ENCODE measurements around the gene GALP.
A peak's percentile ranks its signal among the peaks of the same experiment; 100 is the strongest.
"Not testable (repeated sequence)": the region's sequence is repeated elsewhere in the genome, so short reads cannot be mapped to it uniquely, and the experiment has no call there.

The GALP gene

DNA sequence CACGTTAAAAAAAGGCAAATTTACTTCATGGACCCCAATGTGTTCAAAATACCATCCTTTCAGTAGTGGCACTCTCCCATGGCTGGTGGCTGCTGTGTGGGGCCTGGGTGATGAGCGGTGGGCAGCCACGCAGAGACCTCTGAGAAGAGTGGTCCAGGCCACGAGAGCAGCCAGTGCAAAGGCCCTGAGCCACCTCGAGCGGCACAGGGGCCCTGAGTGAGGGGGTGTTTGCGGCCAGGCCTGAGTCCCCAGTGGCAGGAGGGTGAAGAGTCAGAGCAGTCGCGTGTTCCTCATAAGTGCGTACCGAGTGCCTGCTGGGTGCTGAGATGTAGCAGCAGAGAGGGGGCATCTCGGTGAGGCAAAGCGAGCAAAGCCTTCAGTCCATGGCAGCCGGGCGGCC, 27.7 kb upstream of the GALP start:
- DNase-seq (ENCODE audit: low spot score), result no peak

DNA sequence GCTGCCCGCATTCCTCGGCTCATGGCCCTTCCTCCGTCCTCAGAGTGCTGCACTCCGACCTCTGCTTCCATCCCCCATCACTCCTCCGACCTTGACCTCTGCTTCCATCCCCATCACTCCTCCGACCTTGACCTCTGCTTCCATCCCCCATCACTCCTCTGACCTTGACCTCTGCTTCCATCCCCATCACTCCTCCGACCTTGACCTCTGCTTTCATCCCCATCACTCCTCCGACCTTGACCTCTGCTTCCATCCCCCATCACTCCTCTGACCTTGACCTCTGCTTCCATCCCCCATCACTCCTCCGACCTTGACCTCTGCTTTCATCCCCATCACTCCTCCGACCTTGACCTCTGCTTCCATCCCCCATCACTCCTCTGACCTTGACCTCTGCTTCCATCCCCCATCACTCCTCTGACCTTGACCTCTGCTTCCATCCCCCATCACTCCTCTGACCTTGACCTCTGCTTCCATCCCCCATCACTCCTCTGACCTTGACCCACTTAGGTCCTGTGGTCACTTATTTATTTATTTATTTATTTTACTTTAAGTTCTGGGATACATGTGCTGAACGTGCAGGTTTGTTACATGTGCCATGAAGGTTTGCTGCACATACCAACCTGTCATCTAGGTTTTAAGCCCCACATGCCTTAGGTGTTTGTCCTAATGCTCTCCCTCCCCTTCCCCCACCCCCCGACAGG, 26.7 kb upstream of the GALP start:
- DNase-seq (ENCODE audit: low spot score), result not testable (repeated sequence)

DNA sequence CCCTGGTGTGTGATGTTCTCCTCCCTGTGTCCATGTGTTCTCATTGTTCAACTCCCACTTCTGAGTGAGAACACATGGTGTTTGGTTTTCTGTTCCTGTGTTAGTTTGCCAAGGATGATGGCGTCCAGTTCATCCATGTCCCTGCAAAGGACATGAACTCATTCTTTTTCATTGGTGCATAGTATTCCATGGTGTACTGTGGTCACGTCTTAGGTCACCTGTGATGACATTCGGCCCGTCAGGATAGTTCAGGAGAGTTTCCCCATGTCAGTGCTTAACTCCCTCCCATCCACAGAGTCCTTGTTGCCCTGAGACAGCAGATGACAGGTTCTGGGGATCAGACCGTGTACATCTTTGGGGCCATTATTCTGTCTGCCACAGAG, 26.2 kb upstream of the GALP start:
- DNase-seq (ENCODE audit: low spot score), result no peak

DNA sequence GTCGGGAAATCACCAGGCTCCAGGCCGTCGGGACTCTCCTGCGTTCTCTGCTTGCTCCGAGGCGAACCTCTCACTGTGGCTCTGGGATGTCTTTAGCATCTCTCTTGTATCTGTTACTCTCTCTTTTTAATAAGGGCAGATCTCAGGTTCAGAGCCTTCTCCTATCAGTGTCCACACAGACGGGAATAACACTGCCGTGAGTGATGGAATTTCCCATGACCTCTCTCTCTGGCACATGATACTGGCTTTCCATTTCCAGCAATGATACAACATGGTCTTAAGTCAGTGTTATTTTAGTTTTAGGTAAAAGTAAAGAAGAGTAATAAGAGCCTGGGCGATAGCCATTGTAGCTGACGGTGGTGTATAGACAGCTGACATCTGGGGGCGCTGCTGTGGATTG, 25.4 kb upstream of the GALP start:
- DNase-seq (ENCODE audit: low spot score), result no peak

DNA sequence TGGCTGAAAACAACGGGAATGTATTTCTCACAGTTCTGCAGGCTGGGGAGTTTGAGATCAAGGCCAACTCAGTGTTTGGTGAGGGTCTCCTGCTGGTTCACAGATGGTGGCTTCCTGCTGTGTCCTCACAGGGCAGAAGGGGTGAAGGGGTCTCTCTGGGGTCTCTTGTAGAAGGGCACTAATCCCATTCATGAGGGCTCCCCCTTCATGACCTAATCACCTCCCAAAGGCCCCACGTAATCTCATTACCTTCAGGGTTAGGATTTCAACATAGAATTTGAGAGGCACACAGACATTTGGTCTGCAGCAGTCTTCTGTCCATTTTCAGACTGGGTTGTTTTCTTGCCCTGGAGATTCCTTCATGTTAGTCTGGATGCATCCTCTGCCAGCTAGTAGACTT, 23.2 kb upstream of the GALP start:
- no peak for DNase-seq (ENCODE audit: low spot score)

DNA sequence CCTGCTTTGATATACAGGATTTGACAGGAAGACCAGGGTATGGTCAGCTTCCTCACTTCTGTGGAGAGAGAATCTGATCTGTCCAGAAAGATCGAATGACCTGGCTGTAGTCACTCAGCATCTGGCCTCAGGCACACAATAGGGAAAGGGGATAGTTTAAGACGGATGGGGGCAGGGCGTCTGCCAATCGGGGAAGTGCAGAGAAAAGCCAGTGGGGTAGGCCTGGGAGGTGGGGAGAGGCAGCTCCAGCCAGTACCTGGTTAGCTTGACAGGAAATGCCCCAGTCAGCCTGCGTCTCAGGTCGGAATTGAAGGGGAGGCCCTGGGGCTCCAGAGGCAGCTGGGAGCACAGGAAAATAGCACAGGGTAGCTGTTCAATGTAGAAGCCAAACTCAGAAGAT, 22.3 kb upstream of the GALP start:
- DNase-seq (ENCODE audit: low spot score), result no peak

DNA sequence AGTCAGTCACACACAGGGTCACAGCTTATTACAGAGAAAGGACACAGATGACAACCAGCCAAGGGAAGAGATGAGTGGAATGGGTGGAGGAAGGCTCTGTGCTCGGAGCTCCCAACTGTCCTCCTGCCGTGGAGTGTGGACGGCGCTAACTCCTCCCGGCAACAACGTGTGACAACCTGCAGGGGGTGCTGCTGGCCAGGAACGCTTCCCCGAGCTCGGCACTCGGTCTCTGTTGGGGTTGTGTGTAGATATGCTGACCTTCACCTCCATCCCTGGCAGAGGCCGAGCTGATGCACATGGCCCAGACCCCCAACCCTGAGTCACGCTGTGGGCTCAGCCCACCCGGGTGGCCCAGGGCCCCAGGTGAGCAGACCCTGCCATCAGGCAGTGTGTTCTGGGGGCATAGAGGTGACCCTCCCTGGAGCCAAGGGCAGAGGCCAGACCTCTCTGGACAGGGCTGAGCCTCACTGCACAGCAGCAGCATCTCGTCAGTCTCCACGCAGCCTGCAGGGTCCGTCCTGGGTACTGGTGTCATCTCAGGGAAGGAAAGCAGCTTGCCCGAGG, 20.6 kb upstream of the GALP start:
- DNase-seq (ENCODE audit: low spot score), result peak; percentile 71

DNA sequence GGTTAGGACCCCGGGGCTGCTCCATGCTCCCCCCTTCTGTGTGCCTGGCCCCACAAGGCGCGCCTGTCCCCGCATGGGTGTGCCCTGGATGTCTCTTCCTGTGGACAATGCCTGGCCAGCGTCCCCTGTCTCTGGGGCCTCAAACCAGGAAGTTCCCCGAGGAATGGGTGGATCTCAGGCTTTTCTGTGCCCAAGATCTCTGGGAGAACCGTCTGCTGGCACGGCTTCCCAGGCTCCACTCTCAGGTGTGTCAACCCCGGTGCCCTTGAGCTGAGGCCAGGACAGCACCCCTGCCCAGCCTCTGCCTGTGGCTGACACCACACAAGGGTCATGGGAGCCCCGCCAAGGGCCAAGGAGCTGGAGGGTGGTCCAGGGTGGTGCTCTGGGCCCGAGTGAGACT, 19.0 kb upstream of the GALP start:
- no peak for DNase-seq (ENCODE audit: low spot score)

DNA sequence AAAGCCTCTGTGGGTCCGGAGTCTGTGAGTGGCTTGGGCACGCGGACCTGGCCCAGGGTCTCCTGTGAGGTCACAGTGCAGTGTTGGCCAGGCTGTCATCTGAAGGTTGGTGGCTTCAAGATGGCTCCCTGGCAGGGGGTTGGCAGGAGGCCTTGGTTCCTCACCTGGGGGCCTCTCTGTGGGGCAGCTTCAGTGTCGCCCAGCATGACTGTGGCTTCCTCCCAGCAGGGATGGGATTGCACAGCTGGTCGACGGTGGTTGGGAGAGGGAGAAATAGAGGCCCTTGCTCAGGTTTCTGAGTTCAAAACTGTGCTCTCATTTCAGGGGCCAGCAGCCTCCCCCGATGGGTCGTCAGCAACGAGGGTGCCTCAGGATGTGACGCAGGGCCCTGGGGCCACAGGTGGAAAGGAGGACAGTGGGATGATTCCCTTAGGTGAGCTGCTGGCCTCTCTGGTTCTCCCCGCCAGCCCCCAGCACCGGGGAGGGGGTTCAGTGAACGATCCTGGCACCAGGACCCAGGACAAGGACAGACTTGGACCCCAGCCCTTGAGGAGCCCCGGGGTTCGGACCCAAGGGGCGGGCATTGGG, 17.5 kb upstream of the GALP start:
- no peak for DNase-seq (ENCODE audit: low spot score)

DNA sequence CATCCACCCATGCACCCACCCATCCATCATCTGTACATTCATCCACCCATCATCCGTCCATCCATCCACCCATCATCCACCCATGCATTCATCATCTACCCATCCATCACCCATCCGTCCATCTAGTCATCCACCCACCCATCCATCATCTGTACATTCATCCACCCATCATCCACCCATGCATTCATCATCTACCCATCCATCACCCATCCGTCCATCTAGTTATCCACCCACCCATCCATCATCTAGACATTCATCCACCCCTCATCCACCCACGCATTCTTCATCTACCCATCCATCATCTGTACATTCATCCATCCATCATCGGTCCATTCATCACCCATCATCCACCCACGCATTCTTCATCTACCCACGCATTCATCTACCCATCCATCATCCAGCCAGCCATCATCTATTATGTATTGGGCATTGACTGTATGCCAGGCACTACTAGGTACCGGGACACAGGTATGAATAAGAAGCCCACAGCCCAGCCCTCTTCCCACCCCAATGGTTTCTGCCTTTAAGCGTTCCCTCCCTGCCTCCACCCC, 16.7 kb upstream of the GALP start:
- DNase-seq (ENCODE audit: low spot score), result no peak

DNA sequence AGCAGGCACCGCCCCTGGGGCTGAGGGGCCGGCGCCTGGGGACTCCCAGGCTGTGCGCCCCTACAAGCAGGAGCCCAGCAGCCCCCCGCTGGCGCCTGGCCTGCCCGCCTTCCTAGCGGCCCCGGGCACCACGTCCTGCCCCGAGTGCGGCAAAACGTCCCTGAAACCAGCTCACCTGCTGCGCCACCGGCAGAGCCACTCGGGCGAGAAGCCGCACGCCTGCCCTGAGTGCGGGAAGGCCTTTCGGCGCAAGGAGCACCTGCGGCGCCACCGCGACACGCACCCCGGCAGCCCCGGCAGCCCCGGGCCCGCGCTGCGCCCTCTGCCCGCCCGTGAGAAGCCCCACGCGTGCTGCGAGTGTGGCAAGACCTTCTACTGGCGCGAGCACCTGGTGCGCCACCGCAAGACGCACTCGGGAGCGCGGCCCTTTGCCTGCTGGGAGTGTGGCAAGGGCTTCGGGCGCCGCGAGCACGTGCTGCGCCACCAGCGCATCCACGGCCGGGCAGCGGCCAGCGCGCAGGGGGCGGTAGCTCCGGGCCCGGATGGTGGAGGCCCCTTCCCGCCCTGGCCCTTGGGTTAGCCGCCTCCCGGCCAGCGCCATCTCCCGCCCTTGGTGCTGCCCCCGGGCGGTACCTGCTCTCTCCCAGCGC, 16.1 kb upstream of the GALP start:
- DNase-seq (ENCODE audit: low spot score), result no peak

DNA sequence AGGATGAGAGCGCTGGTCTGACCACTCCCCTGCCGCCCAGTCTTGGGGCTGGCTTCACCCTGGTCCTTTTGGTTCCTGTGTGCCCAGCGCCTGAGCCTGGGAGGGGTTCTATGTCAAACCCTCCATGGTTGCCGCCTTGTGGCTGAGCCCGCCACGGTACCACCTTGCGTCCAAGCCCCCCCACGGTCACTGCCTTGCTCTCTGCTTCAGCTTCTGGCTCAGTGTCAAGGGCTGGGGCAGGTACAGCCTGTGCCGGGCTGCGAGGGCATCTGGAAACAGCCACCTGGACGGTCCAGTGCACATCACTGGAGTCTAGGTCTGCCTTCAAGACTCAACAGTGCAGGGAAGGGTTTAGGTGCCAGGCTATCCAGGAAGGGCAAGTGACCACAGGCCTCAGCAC, 14.3 kb upstream of the GALP start:
- DNase-seq (ENCODE audit: low spot score), result no peak

DNA sequence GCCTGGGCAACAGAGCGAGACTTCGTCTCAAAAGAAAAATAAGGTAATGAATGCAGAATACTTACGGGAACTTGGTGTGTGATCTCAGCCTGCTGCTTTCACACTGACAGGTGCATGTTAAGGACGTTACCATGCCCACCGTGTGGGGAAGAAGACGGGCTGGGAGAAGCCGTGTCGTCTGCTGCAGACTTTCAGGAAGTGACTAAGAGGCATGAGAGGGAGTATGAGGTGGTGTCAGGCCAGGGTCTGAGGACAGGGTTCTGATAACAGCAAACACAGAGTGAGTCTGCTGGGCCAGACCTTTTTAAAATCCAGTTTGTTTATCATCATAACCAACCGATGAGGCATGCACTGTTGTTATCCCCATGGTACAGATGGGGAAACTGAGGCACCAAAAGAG, 13.6 kb upstream of the GALP start:
- DNase-seq (ENCODE audit: low spot score), result no peak

DNA sequence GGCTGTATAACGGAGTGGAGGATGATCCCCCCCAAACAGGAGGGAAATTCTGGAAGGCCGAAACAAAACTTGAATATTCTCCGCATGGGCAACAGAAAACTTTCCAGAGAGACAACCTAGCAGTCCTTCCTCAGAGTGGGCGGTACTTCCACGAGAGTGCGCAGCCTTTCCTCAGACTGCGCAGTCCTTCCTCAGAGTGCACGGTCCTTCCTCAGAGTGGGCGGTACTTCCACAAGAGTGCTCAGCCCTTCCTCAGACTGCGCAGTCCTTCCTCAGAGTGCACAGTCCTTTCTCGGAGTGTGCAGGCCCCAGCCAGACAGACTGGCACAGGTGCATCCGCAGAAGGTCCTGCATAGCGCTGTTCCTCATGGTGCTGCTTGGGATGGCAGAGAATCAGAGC, 12.7 kb upstream of the GALP start:
- DNase-seq (ENCODE audit: low spot score), result no peak

DNA sequence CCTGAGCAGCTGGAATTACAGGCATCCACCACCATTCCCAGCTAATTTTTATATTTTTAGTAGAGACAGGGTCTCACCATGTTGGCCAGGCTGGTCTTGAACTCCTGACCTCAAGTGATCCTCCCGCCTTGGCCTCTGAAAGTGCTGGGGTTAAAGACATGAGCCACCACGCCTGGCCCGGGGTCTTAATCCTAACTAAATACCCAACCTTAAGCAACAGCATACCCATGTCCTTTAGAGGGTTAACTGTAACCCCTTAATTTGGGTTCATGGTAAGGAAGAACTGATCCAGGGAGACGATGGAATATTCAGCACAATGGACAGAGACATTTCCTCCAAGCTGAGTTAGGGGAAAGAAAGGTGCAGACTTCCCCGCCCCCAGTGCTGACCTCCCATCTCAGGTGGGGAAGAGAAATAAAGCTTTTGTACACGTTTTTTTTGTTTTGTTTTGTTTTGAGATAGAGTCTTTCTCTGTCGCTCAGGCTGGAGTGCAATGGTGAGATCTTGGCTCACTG, 8.7 kb upstream of the GALP start:
- peak; percentile 77 for DNase-seq (ENCODE audit: low spot score)

DNA sequence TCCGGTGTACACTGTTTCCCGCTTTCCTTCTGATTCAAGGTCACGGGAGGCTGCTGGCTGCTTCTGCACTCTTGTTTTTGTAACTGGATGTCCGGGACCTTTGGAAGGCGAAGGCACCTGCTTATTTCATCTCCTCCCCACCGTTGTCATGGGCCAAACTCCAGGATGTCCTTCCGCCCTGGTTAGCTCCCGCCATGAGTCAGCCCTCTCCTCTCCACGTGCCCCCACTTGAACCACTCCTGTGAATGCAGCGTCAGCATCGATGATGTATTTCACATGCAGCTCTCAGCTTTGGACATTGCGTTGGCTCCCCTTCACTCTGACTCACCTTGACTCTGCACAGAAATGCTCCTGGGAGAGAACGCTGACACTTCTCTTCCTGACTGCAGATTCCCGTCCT, 5.5 kb upstream of the GALP start:
- no peak for DNase-seq (ENCODE audit: low spot score)

DNA sequence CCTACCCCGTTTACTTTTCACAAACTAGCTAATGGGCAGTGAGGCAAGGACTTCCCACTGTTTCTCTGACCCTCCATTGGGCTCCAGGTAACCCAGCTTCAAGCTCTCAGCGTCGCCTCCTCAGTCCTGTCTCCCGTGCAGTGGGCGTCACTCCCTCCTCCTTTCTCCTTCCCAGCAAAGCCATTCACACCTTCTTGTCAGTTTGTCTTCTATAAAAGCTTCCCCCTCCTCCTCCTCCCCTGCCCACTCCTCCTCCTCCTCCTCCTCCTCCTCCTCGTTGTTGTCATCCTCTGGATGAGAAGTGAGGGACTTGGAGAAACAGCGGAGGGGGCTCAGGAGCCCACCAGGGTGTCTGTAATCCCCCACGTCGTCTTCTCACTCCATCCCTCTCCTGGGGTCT, 1.7 kb upstream of the GALP start:
- DNase-seq (ENCODE audit: low spot score), result no peak

DNA sequence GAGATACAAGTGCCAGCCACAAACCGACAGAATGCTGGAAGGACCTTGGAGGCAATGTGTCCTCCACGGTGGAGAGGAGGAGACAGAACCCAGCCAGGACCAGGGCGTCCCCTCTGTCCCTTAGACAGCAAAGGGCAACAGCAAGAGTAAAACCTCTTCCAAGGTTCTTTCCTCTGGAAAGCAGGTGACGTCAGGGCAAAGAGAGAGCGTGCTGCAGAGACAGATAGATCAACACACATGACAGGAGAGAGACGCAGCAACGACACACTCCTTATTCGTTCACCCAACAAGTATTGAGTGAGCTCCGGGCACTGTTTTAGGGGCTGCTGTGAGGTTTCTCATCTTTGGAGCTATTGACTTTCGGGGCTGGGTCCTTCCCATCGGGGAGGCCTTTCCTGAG, 1.3 kb upstream of the GALP start:
- no peak for DNase-seq (ENCODE audit: low spot score)

DNA sequence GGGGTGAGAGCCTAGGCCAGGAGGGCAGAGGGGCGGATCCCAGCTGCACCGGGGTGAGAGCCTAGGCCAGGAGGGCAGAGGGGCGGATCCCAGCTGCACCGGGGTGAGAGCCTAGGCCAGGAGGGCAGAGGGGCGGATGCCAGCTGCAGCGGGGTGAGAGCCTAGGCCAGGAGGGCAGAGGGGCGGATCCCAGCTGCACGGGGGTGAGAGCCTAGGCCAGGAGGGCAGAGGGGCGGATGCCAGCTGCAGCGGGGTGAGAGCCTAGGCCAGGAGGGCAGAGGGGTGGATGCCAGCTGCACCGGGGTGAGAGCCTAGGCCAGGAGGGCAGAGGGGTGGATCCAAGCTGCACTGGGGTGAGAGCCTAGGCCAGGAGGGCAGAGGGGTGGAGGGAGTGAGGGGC, 502 bp downstream of the GALP start:
- DNase-seq (ENCODE audit: low spot score), result not testable (repeated sequence)

DNA sequence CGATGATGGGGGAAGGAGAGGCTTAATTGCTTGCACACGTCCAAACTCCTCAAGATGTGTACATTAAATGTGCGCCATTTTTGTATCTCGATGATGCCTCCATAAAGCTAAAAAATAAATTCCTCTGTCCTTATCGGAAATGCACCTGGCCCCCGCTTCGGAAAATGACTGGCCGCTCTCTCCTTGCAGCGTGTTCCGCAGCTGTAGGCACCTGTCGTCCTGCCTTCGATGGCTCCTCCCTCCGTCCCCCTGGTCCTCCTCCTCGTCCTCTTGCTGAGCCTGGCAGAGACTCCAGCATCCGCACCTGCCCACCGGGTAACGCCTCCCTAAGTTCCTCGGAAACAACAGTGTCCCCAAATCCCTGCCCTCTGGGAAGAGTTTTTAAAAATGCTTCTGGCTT, 1.1 kb downstream of the GALP start:
- no peak for DNase-seq (ENCODE audit: low spot score)

DNA sequence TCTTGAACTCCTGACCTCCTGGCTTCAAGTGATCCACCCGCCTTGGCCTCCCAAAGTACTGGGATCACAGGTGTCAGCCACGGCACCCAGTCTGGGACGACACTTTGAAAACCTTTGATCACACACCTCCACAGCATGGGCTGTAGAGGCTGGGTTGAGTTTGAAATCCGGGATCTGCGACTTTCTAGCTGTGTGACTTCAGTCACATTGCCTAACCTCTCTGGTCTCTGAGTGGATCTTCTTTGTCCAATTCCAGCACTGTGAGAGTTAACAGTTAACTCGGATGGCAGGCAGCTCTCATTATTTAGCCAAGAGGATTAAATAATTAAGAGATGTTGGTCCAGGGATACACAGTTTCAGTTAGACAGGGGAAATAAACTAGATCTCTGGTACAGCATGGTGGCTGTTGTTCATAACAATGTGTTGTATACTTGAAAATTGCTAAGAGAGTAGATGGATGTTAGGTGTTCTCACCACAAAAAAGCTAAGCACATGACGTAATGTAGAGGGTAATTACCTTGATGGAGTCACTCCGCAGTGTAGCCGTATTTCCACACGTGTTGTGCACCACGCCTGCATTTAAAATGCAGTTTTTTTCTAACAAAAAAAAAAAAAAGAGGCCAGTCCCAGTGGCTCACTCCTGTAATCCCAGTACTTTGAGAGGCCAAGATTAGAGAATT, 1.9 kb downstream of the GALP start:
- no peak for DNase-seq (ENCODE audit: low spot score)

DNA sequence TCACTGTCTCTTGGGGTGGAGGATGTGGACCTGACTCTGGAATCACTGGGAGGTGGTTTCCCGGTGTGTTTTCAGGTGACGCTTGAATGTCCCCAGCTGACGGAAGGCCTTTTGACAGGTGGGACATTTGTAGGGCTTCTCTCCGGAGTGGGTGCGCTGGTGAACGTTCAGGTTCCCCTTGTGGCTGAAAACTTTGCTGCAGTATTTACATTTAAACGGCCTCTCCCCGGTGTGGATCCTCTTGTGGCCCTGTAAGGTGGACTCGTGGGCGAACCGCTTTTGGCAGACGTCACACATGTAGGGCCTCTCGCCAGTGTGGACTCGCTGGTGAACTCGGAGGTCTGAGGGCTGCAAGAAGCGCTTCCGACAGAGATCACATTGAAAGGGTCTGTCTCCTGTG, 14.0 kb downstream of the GALP start:
- no peak for DNase-seq (ENCODE audit: low spot score)
